Measurements from ENCODE around the gene ATG7. TPM values are rescaled to one million over a fixed set of nuclear protein-coding genes. Genes with fewer than 3 reads are reported as not detected.
A peak's percentile ranks its signal among the peaks of the same experiment; 100 is the strongest.
"Not testable (repeated sequence)": the region's sequence is repeated elsewhere in the genome, so short reads cannot be mapped to it uniquely, and the experiment has no call there.

The ATG7 gene
- total RNA-seq, 1 donor from 2014 or later, result 42.5 TPM

DNA sequence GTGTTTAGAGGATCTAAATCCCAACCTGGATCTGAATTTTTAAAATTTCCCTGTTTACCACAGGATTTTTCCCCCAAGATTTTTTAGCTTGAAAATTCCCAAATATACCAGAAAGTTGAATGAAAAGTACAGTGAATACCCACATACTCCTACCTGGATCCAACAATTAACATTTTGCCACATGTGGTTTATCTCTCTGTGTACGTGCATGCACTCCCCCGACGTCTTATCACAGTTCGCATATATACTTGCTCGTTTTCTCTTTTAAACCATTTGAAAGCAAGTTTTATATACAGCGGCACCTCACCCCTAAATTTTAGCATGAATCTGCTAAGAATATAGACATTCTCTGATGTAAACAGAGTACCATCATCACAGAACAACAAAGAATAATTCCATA lies 165.3 kb downstream of the ATG7 start:
- H3K9me3 Mint-ChIP-seq (ENCODE audit: unreplicated experiment), result no peaks in the 10 kb centered on the region
- H3K4me1 Mint-ChIP-seq (ENCODE audit: unreplicated experiment), result peaks cover 66% of the 10 kb centered on the region
- no peak overlapping the region for H3K4me3 Mint-ChIP-seq (ENCODE audit: unreplicated experiment)
- H3K36me3 Mint-ChIP-seq (ENCODE audit: unreplicated experiment), result no peaks in the 10 kb centered on the region
- no peak for DNase-seq (ENCODE audit: extremely low spot score, unreplicated experiment)
- peak overlapping the region; percentile 96 for H3K27ac Mint-ChIP-seq (ENCODE audit: unreplicated experiment)
- TF ChIP-seq, protein P1, sequence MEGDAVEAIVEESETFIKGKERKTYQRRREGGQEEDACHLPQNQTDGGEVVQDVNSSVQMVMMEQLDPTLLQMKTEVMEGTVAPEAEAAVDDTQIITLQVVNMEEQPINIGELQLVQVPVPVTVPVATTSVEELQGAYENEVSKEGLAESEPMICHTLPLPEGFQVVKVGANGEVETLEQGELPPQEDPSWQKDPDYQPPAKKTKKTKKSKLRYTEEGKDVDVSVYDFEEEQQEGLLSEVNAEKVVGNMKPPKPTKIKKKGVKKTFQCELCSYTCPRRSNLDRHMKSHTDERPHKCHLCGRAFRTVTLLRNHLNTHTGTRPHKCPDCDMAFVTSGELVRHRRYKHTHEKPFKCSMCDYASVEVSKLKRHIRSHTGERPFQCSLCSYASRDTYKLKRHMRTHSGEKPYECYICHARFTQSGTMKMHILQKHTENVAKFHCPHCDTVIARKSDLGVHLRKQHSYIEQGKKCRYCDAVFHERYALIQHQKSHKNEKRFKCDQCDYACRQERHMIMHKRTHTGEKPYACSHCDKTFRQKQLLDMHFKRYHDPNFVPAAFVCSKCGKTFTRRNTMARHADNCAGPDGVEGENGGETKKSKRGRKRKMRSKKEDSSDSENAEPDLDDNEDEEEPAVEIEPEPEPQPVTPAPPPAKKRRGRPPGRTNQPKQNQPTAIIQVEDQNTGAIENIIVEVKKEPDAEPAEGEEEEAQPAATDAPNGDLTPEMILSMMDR (IDR thresholded peaks at IDR 0.05), result no peak
- no peaks in the 10 kb centered on the region for H3K27me3 Mint-ChIP-seq (ENCODE audit: unreplicated experiment)

DNA sequence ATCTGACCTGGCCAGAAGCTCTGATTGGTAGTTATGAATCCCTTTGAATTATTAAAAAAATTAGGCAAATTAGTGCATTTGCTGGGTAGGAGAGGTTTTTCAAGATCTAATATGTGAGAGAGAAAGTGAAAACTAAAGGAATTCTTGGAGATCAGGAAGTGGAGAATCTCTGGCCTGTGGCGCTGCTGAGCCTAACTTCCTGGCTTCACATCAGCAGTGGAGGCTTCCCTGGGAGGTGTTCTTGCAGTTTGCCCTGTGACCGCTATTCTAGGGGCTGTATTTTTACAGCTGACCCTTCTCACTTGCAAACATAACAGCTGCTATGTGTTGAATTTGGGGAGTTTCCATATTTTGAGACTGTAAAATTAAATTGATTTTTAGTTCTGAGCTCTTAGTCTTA lies 166.4 kb downstream of the ATG7 start:
- Mint-ChIP-seq H3K4me1 (ENCODE audit: unreplicated experiment) (peaks cover 65% of the 10 kb centered on the region), H3K27ac (ENCODE audit: unreplicated experiment) (peak overlapping the region; percentile 96), H3K27me3 (ENCODE audit: unreplicated experiment) (no peaks in the 10 kb centered on the region), H3K4me3 (ENCODE audit: unreplicated experiment) (peak overlapping the region; percentile 59), H3K36me3 (ENCODE audit: unreplicated experiment) (peaks cover 3% of the 10 kb centered on the region), H3K9me3 (ENCODE audit: unreplicated experiment) (no peaks in the 10 kb centered on the region)
- no peak for DNase-seq (ENCODE audit: extremely low spot score, unreplicated experiment)
- TF ChIP-seq, protein P1 (IDR thresholded peaks at IDR 0.05), result peak; percentile 54

DNA sequence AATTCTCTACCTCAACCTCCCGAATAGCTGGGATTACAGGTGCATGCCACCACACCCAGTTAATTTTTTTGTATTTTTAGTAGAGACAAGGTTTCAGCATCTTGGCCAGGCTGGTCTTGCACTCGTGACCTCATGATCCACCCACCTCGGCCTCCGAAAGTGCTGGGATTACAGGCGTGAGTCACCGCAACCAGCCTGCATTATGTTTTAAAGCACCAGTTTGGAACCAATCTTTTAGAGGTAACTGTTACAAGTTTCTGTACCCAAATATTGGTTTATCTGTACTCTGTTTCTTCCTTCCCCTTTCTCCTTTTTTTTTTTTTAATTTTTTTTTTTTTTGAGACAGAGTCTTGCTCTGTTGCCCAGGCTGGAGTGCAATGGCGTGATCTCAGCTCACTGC lies 169.1 kb downstream of the ATG7 start:
- not testable (repeated sequence) for DNase-seq (ENCODE audit: extremely low spot score, unreplicated experiment); H3K9me3 Mint-ChIP-seq (ENCODE audit: unreplicated experiment); H3K27me3 Mint-ChIP-seq (ENCODE audit: unreplicated experiment); H3K4me3 Mint-ChIP-seq (ENCODE audit: unreplicated experiment); H3K27ac Mint-ChIP-seq (ENCODE audit: unreplicated experiment); H3K36me3 Mint-ChIP-seq (ENCODE audit: unreplicated experiment)
- H3K4me1 Mint-ChIP-seq (ENCODE audit: unreplicated experiment), result peaks cover 55% of the 10 kb centered on the region

DNA sequence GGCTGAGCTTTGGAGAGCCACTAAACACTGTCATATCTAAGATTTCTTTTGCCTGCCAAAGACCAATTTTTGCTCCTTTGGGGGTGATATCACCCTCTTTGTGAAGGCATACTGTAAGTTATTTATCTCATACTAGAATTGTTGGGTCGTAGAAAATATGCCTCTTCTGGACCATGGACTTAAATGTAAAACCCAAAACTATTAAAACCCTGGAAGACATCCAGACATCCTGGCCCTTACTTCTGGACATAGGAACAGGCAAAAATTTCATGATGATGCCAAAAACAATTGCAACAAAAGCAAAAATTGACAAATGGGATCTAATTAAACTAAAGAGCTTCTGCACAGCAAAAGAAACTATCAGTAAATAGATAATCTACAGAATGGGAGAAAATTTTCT lies 172.2 kb downstream of the ATG7 start:
- Mint-ChIP-seq H3K36me3 (ENCODE audit: unreplicated experiment) (peaks cover 8% of the 10 kb centered on the region), H3K4me3 (ENCODE audit: unreplicated experiment) (no peak overlapping the region), H3K9me3 (ENCODE audit: unreplicated experiment) (no peaks in the 10 kb centered on the region), H3K27me3 (ENCODE audit: unreplicated experiment) (no peaks in the 10 kb centered on the region), H3K27ac (ENCODE audit: unreplicated experiment) (no peak overlapping the region), H3K4me1 (ENCODE audit: unreplicated experiment) (peaks cover 38% of the 10 kb centered on the region)
- no peak for DNase-seq (ENCODE audit: extremely low spot score, unreplicated experiment)
- TF ChIP-seq, protein P1 (IDR thresholded peaks at IDR 0.05), result no peak

DNA sequence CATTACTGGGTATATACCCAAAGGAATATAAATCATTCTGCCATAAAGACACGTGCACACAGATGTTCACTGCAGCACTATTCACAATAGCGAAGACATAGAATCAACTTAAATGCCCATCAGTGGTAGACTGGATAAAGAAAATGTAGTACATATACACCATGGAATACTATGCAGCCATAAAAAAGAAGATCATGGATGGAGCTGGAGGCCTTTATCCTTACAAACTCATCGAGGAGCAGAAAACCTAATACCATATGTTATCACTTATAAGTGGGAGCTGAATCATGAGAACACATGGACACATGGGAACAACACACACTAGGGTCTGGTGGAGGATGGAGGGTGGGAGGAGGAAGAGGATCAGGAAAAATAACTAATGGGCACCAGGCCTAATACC lies 173.0 kb downstream of the ATG7 start:
- H3K4me1 Mint-ChIP-seq (ENCODE audit: unreplicated experiment), result peaks cover 32% of the 10 kb centered on the region
- H3K36me3 Mint-ChIP-seq (ENCODE audit: unreplicated experiment); H3K27ac Mint-ChIP-seq (ENCODE audit: unreplicated experiment); DNase-seq (ENCODE audit: extremely low spot score, unreplicated experiment); H3K4me3 Mint-ChIP-seq (ENCODE audit: unreplicated experiment); H3K9me3 Mint-ChIP-seq (ENCODE audit: unreplicated experiment); H3K27me3 Mint-ChIP-seq (ENCODE audit: unreplicated experiment): not testable (repeated sequence)

DNA sequence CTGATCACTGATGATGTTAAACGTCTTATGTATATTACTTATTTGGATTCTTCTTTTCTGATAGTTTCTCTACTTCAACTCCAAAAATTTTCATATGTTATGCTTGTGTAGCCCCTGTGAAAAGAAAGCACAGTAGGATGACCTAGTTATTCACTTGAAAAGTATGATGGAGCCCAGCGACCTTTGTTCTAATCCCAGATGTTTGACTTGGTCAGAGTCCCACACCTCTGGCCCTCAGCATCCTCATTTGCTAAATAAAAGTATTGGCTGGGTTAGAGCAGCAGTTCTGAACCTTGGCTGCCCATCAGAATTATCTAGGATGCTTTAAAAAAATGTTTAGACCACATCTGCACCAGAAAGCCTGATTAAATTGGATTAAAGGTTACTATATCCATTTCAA lies 173.7 kb downstream of the ATG7 start:
- TF ChIP-seq, protein P1 (IDR thresholded peaks at IDR 0.05), result no peak
- H3K4me3 Mint-ChIP-seq (ENCODE audit: unreplicated experiment), result no peak overlapping the region
- H3K9me3 Mint-ChIP-seq (ENCODE audit: unreplicated experiment), result no peaks in the 10 kb centered on the region
- no peak for DNase-seq (ENCODE audit: extremely low spot score, unreplicated experiment)
- H3K27me3 Mint-ChIP-seq (ENCODE audit: unreplicated experiment), result no peaks in the 10 kb centered on the region
- H3K4me1 Mint-ChIP-seq (ENCODE audit: unreplicated experiment), result peaks cover 32% of the 10 kb centered on the region
- peak overlapping the region; percentile 62 for H3K27ac Mint-ChIP-seq (ENCODE audit: unreplicated experiment)
- H3K36me3 Mint-ChIP-seq (ENCODE audit: unreplicated experiment), result peaks cover 8% of the 10 kb centered on the region

Data from osteocyte (in vitro differentiated cells).